Hippocampal formation (tissue), 2 donors: ENCODE data around the gene KRTAP16-1.
"Not testable (repeated sequence)": the region's sequence is repeated elsewhere in the genome, so short reads cannot be mapped to it uniquely, and the experiment has no call there.

Experiments used
- DNase-seq, 2 donors: peaks; one replicate each; lab custom pipeline; 2025; lab: John Stamatoyannopoulos, UW

Gene KRTAP16-1

DNA sequence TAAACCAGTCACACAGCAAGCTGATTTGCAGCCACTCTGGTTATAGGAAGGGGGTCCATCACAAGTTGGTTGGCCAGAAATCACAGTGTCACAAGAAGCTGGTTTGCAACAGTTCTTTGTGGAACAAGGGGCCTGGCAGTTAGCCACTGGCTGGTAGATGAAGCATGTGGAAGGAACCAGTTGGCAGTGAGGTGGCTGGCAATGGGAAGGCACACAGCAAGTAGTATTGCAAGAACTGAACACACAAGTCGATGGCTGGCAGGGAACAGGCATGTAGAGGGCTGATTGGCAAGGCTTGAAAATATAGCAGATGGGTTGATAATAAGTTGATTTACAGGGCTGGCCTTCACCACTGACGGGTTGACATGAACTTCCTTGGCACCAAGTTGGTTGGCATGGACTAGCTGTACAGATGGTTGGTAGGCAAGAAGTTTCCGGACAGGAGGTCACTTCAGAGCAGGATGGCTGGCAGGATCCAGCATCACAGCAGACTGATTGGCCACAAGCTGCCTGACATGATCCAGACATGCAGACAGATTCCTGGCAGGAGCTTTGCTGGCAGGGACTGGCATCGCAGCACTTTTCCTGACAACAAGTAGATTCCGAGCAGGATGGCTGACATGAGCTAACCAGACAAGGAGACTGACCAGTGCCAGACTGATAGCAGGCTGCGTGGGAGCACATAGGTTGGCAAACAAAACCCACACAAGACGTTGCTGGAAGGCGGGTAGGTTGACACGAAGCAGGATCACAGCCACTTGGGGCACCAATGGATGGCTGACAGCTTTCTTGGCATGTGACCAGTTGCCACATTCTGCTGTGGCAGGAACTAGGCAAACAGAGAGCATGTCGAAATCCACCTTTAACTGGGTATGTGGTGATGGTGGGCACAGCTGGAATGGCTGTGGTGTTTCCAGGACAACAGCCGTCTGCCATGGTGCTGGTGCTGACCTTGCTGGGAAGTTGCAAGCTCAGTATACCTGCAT lies 6.9 kb downstream of the KRTAP16-1 start, which contains the start of gene KRTAP29-1:
Gene KRTAP29-1, minus strand, starts transcription at position 936 of the 986 bp plus-strand sequence. Its CDS starts 0 bp downstream, at position 936.
- DNase-seq, result no peak

DNA sequence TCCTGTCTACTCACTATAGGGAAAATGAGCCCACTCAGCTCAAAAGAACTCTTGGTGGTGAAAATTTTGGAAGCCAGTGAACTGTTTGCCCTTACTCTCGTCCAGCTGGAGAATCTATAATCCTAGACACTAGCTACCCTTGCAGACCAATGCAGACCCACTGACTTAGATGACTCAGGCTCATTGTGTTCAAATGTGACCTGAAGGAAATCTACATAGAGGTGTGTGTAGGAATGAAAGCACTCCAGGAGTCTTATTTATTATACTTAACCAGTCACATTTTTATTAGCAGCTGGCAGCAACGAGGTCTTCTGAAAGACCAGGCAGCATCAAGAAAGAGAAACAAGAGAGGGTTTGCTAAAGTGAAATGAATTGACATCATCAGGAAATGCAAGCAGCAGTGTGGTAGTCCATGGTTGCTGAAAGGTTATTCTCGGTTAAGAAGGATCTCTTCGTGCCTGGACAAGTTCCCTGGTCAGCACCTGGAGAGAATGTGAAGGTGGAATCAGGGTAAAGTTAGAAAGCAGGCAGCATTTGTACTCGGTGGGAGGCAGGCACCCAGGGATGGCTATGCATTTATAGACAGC lies 7.8 kb downstream of the KRTAP16-1 start:
- no peak for DNase-seq

DNA sequence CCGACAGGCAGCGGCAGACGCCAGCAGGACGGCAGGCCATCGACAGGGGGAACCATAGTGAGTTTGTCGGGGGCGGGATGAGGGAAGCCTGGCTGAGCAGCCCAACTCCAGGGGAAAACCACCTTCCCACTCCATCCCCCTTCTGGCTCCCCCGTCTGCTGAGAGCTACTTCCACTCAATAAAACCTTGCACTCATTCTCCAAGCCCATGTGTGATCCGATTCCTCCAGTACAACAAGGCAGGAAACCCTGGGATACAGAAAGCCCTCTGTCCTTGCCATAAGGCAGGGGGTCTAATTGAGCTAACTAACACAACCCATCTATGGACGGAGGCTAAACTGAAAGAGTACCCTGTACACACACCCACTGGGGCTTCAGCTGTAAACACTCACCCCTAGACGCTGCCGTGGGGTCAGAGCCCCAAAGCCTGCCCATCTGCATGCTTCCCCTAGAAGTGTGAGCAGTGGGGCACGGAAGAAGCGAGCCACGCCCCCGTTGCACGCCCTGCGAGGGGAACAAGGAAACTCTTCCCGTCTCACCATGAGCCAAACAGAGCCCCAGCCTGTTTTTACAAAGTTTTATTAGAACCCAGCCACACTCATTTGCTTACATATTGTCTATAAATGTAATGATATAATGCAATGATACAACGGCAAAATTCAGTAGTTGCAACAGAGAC lies 10.5 kb downstream of the KRTAP16-1 start:
- DNase-seq, result no peak

DNA sequence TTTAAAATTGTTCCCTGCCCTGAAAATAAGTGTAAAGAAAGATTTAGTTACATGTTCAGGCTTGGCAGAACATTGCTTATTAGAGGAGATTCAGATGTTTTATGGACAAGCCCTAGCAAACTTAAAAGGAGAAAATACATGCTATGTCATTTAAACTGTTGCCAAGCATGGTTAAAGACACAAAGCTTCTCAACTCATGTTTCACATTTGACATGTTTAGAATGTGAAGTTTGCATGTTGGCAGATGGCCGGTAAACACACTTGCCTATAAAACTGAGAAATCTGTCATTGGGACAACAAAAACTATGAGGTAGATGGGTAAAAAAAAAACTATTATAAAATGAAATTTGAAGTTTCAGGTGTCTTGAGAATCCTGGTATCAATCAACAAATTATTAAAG lies 12.3 kb downstream of the KRTAP16-1 start:
- no peak for DNase-seq

DNA sequence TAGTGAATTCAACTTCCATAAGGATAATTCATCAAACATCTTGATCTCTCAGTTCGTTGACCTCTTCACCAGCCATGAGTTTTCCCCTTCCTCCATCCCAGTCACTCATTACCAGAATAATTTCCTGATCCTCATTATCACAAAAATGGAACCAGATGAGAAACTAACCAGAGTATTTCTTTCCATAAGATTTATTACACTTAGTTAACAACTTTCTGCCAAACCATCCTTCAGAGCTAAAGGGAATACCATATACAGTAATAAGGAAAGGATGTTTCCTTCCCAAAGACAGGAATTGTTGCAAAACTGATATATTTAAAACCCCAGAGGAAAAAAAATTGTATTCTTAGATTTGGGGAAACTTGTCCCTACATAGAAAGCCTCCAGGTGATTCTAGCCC lies 15.1 kb downstream of the KRTAP16-1 start:
- no peak for DNase-seq

DNA sequence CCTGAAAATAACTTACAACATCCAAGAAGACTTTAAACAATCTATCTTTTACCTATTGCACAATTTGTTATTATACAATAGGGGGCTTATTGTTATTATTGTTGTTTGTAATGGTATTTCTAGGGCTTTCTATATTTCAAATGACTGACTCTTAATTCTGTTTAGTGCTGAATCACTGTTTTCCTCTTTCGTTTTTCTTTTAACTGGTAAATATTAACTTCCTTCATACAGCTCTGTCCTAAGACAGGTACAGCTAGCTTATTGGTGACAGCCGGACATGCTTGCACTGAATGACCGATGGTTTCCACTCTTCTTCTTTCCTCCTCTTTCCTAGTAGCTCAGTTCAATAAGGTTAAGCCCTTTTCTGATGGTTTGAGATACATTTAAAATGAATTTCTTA lies 22.1 kb downstream of the KRTAP16-1 start:
- no peak for DNase-seq

DNA sequence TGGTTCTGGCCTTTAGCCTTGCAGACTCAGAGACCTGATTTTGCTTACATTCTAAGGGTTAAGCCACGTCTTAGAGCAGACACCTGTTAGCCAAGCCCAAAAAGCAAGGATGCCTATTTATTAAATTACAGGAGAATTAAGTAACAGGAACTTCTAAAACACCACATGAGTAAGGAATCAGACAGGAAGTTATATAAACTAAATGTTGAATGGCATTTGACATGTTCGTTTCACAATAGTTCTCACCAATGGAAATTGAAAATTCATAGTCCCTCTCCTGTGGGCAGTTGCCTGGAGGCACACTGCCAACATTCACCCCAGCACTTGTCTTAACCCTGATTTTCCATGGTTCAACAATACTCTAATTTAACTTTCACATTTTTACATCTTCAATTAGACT lies 24.6 kb downstream of the KRTAP16-1 start:
- no peak for DNase-seq

DNA sequence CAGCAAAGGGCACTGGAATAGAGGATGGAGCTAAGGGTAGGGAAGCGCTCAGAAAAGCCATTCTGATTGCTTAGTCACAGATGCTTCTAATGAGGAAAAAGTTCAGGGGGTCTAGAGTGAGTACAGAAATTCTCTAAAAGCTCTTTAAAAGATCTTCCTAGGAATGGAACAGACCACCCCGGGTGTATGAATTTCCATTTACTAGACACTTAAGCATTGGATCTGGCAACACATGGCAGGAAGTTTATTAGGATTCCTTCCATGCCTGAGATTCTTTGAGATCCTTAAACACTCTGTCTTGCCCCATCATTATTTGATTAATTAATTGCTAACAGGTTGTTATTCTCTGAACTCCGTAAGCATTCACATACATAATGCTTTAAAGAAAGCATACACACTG lies 25.1 kb downstream of the KRTAP16-1 start:
- DNase-seq, result no peak

DNA sequence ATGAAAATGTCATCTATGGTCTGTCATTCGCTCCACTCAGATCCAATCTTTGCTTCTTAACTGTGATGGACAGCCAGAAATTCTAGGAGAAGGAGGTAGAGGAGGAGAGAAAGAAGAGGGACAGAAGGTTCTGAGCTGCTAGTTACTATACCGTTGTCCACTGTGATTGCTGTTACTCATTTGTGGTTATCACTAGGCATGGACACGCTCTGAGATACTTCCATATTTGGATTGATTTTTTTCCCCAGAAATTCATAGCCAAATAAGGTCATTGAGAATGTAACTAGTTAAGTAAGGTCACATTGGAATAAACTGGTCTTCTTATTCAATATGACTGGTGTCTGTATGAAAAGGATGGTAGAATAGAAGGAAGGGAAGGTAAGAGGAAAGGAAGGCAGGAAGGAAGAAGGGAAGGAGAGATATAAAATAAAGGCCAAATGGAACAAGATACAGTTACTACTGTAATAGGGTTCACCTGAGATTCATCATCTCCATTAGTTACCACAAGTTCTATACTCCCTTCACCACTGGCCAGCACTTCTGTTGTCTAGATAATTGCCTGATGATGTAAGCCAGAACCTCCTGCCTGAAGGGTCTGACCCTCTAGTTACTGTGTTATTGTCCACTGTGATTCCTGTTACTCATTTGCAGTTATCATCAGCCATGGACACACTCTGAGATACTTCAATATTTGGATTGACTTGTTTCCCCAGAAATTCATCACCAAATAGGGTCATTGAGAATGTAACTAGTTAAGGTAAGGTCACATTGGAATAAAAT lies 30.7 kb downstream of the KRTAP16-1 start:
- DNase-seq, result no peak

DNA sequence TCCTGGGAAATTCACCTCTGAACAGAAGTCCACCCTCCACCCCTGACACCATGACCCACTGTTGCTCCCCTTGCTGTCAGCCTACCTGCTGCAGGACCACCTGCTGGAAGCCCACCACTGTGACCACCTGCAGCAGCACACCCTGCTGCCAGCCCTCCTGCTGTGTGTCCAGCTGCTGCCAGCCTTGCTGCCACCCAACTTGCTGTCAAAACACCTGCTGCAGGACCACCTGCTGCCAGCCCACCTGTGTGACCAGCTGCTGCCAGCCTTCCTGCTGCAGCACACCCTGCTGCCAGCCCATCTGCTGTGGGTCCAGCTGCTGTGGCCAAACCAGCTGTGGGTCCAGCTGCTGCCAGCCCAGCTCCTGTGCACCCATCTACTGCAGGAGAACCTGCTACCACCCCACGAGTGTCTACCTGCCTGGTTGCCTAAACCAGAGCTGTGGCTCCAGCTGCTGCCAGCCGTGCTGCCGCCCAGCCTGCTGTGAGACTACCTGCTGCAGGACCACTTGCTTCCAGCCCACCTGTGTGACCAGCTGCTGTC lies 33.4 kb downstream of the KRTAP16-1 start, which contains the start of gene KRTAP9-7:
Gene KRTAP9-7, plus strand, starts transcription at position 51 of the 543 bp plus-strand sequence. Its CDS starts 0 bp downstream, at position 51.
- DNase-seq, result not testable (repeated sequence)

DNA sequence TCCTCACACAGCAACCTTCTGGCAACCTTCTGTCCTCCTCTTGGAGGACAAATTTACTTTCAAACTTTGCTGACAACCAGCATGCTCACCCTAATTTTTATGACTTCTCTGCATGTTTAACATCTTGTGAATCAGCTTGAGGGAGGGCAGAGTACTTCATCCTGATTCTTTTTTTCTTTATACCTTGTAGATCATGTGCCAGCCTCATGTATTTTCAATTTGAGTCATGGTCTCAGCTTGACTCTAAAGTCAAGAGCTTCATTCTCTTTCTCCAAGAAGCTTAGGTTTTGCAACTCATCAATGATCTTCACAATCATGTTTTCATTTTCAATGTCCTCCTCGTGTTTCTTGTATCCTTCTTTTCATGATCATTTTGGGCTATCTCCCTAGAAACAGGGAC lies 37.3 kb downstream of the KRTAP16-1 start:
- no peak for DNase-seq

DNA sequence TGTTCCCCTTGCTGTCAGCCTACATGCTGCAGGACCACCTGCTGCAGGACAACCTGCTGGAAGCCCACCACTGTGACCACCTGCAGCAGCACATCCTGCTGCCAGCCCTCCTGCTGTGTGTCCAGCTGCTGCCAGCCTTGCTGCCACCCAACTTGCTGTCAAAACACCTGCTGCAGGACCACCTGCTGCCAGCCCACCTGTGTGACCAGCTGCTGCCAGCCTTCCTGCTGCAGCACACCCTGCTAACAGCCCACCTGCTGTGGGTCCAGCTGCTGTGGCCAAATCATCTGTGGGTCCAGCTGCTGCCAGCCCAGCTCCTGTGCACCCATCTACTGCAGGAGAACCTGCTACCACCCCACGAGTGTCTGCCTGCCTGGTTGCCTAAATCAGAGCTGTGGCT lies 37.8 kb downstream of the KRTAP16-1 start:
- not testable (repeated sequence) for DNase-seq

DNA sequence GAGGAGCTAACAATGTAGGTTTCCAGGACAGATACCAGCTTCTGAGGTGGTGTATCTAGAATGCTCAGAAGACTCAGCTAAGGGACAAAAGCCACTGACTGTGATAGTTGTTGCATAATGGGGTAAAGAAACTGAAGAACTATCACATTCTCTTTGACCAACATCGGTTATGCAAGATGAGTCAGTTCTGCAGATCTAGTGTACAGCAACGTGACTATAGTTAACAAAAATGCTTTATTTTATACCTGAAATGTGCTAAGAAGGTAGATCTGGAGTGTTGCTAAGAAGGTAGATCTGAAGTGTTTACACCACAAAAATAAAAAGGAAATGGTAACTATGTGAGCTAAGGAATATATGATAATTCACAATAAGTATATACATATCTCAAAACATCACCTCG lies 41.4 kb downstream of the KRTAP16-1 start:
- DNase-seq, result no peak

DNA sequence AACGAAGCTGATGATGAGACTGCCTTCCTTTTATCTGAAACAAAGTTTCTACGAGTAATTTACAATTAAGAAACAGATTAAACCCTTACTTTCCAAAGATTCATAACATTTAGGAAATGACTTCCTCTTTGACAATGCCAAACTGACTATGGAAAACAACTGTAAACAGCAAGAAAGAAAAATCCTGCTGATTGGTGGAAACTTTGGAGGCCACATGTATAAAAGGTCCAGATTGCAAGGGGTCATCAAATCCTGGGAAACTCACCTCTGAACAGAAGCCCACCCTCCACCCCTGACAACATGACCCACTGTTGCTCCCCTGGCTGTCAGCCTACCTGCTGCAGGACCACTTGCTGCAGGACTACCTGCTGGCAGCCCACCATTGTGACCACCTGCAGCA lies 44.0 kb downstream of the KRTAP16-1 start, which contains the start of gene KRTAP9-6:
Gene KRTAP9-6, plus strand, starts transcription at position 301 of the 400 bp plus-strand sequence. Its CDS starts 0 bp downstream, at position 301.
- DNase-seq, result no peak

DNA sequence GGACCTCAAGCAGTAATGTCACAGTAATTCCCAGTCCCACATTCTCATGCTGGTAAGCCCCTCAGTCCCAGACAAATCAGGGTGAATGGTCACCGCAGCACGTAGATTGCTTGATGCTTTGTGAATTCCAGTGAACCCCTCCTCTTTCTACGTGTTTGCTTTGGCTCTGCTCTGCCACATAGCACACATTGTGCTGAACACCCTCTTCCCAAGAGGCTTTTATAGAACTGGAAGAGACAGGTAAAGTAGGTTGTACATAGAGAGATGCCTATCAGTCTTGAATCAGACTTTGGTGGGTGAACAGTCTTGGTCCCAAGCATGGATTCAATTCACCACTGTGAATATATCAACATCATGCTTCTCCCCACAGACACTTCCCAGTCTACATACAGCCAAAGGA lies 44.5 kb downstream of the KRTAP16-1 start:
- no peak for DNase-seq

DNA sequence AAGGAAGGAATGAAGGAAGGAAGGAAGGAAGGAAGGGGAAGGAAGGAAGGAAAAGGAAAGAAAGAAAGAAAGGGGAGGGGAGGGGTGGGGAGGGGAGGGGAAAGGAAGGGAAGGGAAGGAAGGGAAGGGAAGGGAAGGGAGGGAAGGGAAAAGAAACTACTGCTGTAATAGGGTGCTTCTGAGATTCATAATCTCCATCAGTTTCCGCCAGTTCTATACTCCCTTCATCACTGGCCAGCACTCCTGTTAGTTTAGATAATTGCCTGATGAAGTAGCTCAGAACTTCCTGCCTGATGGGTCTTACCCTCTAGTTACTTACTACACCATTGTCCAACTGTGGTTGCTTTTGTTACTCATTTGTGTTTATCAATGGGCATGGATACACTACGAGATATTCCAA lies 45.9 kb downstream of the KRTAP16-1 start:
- no peak for DNase-seq

DNA sequence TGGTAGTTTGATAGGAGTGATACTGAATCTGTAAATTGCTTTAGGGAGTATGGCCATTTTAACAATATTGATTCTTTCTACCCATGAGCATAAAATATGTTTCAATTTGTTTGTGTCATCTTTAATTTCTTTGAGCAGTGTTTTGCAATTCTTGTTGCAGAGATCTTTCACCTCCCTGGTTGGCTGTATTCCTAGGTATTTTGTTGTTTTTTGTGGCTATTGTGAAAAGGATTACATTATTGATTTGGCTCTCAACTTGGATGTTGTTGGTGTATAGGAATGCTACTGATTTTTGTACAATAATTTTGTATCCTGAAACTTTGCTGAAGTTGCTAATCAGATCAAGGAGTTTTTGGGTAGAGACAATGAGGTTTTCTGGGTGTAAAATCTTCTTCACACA lies 50.7 kb downstream of the KRTAP16-1 start:
- no peak for DNase-seq
